DND-41 (cell line): Measurements from ENCODE around the gene KBTBD3.

Source experiments
- ATAC-seq: fragments of 200-7000 bp; cut with Tn5 transposase; 3 replicates; pipeline ENCODE4 v1.9.1; 2021; ENCODE audit warnings: low read depth; ENCODE audit not compliant: insufficient read depth
- DNase-seq: peaks from one replicate; pipeline ENCODE4 v3.0.0-alpha.2; 2020
- H2AFZ ChIP-seq: 2 replicates; pipeline ENCODE4 v1.6.0; 2012; ENCODE audit warnings: low read depth, low read length
- H3K27ac ChIP-seq: 2 replicates; pipeline ENCODE4 v1.5.1; 2012; ENCODE audit warnings: low read length, inconsistent platforms
- H3K27me3 ChIP-seq: fragments of 200-600 bp; sonication (generic); 2 replicates; pipeline ENCODE4 v1.6.0; 2012; ENCODE audit warnings: low read length, mild to moderate bottlenecking, inconsistent platforms; ENCODE audit not compliant: insufficient read depth, poor library complexity
- H3K36me3 ChIP-seq: 2 replicates; pipeline ENCODE4 v1.5.1; 2012; ENCODE audit warnings: low read length, inconsistent platforms; ENCODE audit not compliant: insufficient read depth
- H3K4me1 ChIP-seq: 2 replicates; pipeline ENCODE4 v1.5.1; 2012; ENCODE audit warnings: mild to moderate bottlenecking, low read length; ENCODE audit not compliant: insufficient read depth
- H3K4me2 ChIP-seq: 2 replicates; pipeline ENCODE4 v1.6.0; 2012; ENCODE audit warnings: mild to moderate bottlenecking, moderate library complexity, low read length, inconsistent platforms; ENCODE audit not compliant: insufficient read depth
- H3K4me3 ChIP-seq, 2 experiments: fragments of 200-600 bp in 1 of 2; shearing (Covaris generic) in 1 of 2; 2 replicates each; pipeline ENCODE4 v1.5.1; 2012 to 2016; ENCODE audit warnings: inconsistent platforms in 2 of 2, low read length in 2 of 2, mild to moderate bottlenecking in 2 of 2, low read depth in 1 of 2, moderate library complexity in 1 of 2
- H3K79me2 ChIP-seq: 2 replicates; pipeline ENCODE4 v1.6.0; 2012; ENCODE audit warnings: low read length, inconsistent platforms; ENCODE audit not compliant: insufficient read depth
- H3K9ac ChIP-seq: 2 replicates; pipeline ENCODE4 v1.6.0; 2012; ENCODE audit warnings: low read depth, mild to moderate bottlenecking, inconsistent platforms, low read length, moderate library complexity
- H3K9me3 ChIP-seq: 2 replicates; pipeline ENCODE4 v1.5.1; 2012; ENCODE audit warnings: low read length, moderate library complexity, mild to moderate bottlenecking, inconsistent platforms; ENCODE audit not compliant: insufficient read depth, severe bottlenecking
- H4K20me1 ChIP-seq: 2 replicates; pipeline ENCODE4 v1.6.0; 2012; ENCODE audit warnings: low read length; ENCODE audit not compliant: insufficient read depth
- CTCF ChIP-seq: IDR thresholded peaks from 2 replicates; pipeline ENCODE4 v1.5.1; 2012; ENCODE audit warnings: borderline replicate concordance, low read length, moderate library complexity, mild to moderate bottlenecking; ENCODE audit not compliant: poor library complexity, severe bottlenecking; ENCODE audit errors: extremely low read depth
- EZH2 ChIP-seq: IDR thresholded peaks from 3 replicates; pipeline ENCODE4 v1.6.1; 2012; ENCODE audit warnings: borderline replicate concordance, low read depth, mild to moderate bottlenecking, moderate library complexity, low read length, inconsistent platforms; ENCODE audit not compliant: severe bottlenecking

Gene KBTBD3

GRCh38 chr11:106076919-106077608, at the start of gene KBTBD3:
KBTBD3 (minus strand) TSS chr11:106077347; CDS start chr11:106059097, 18,250 bp downstream.
- Histone ChIP-seq H3K27ac (peak within 1 kb of the TSS; percentile 100), H3K4me2 (peak within 1 kb of the TSS; percentile 80), H3K36me3 (peaks cover 25% of the 10 kb centered on the region), H2AFZ (peak within 1 kb of the TSS; percentile 100), H4K20me1 (peaks cover 7% of the 10 kb centered on the region; the same call in 1 of the 2 replicates), H3K79me2 (peaks cover 57% of the 10 kb centered on the region), H3K27me3 (no peaks in the 10 kb centered on the region), H3K4me1 (peaks cover 48% of the 10 kb centered on the region), H3K9me3 (no peaks in the 10 kb centered on the region), H3K4me3 (peak within 1 kb of the TSS; percentile 86 to 95), H3K9ac (peak within 1 kb of the TSS; percentile 97)
- peak; percentile 94 for ATAC-seq
- DNase-seq = peak; percentile 99
- peak; percentile 70 for TF ChIP-seq CTCF
- TF ChIP-seq EZH2 = no peak

- no peaks in the 10 kb centered on the region for H3K27me3 ChIP-seq
- no peaks in the 10 kb centered on the region for H3K79me2 ChIP-seq
- H3K36me3 ChIP-seq = no peaks in the 10 kb centered on the region
- peaks cover 4% of the 10 kb centered on the region for H3K9me3 ChIP-seq
- DNase-seq = no peak
- H3K4me1 ChIP-seq = peaks cover 3% of the 10 kb centered on the region; the same call in 1 of the 2 replicates
- no peak overlapping the region for H3K4me3 ChIP-seq
- no peaks in the 10 kb centered on the region for H4K20me1 ChIP-seq
- H3K27ac ChIP-seq = no peak overlapping the region
- ATAC-seq = no peak
- no peak for TF ChIP-seq CTCF
- H3K4me2 ChIP-seq = no peak overlapping the region
- no peak overlapping the region for H3K9ac ChIP-seq
- H2AFZ ChIP-seq = no peak overlapping the region
Observed at GRCh38 chr11:106121570-106122320, 44.6 kb upstream of the KBTBD3 start.

GRCh38 chr11:106105986-106106385, 28.8 kb upstream of the KBTBD3 start:
- no peaks in the 10 kb centered on the region for H3K9me3 ChIP-seq
- TF ChIP-seq CTCF (no peak), EZH2 (no peak)

More at GRCh38 chr11:106105986-106106385, 28.8 kb upstream of the KBTBD3 start:
- Histone ChIP-seq H3K4me3 (no peak overlapping the region), H3K9ac (no peak overlapping the region), H3K27ac (no peak overlapping the region), H3K27me3 (no peaks in the 10 kb centered on the region), H3K36me3 (no peaks in the 10 kb centered on the region), H3K79me2 (no peaks in the 10 kb centered on the region), H4K20me1 (no peaks in the 10 kb centered on the region), H2AFZ (no peak overlapping the region), H3K4me1 (no peaks in the 10 kb centered on the region), H3K4me2 (no peak overlapping the region)
- DNase-seq (no peak), ATAC-seq (no peak)
